ENCODE measurements around the gene SPANXN4.

SPANXN4 gene

GRCh38 chrX:142999199-142999701 is 26.5 kb upstream of the SPANXN4 start:
- H3K27ac ChIP-seq = no peak overlapping the region

GRCh38 chrX:143002206-143002605 is 23.5 kb upstream of the SPANXN4 start:
- TF ChIP-seq CTCF (conservative IDR thresholded peaks at IDR 0.05) (no peak), ZFX (IDR thresholded peaks at IDR 0.05) (no peak)
- no peak overlapping the region for H3K27ac ChIP-seq

More at GRCh38 chrX:142999199-142999701, 26.5 kb upstream of the SPANXN4 start:
- TF ChIP-seq CTCF (conservative IDR thresholded peaks at IDR 0.05) = no peak
- TF ChIP-seq ZFX (IDR thresholded peaks at IDR 0.05) = no peak

GRCh38 chrX:143017272-143017671 is 8.5 kb upstream of the SPANXN4 start:
- no peak for TF ChIP-seq ZFX (IDR thresholded peaks at IDR 0.05)
- TF ChIP-seq CTCF (conservative IDR thresholded peaks at IDR 0.05) = no peak
- H3K27ac ChIP-seq = no peak overlapping the region

- TF ChIP-seq ZFX (IDR thresholded peaks at IDR 0.05) (no peak), CTCF (conservative IDR thresholded peaks at IDR 0.05) (no peak; the same call in 1 of the 2 replicates)
- H3K27ac ChIP-seq = no peak overlapping the region
These were observed 1.5 kb downstream of the SPANXN4 start for GRCh38 chrX:143027275-143027674.

GRCh38 chrX:143047511-143047910 is 21.8 kb downstream of the SPANXN4 start:
- no peak overlapping the region for H3K27ac ChIP-seq
- no peak for TF ChIP-seq CTCF (conservative IDR thresholded peaks at IDR 0.05)
- no peak for TF ChIP-seq ZFX (IDR thresholded peaks at IDR 0.05)

- no peak overlapping the region for H3K27ac ChIP-seq
- TF ChIP-seq CTCF (conservative IDR thresholded peaks at IDR 0.05) = no peak
- TF ChIP-seq ZFX (IDR thresholded peaks at IDR 0.05) = no peak
These were observed 32.4 kb downstream of the SPANXN4 start for GRCh38 chrX:143058120-143058519.

- no peak for TF ChIP-seq ZFX (IDR thresholded peaks at IDR 0.05)
- TF ChIP-seq CTCF (conservative IDR thresholded peaks at IDR 0.05) = no peak
- H3K27ac ChIP-seq = no peak overlapping the region
These were observed 55.5 kb downstream of the SPANXN4 start for GRCh38 chrX:143081231-143081630.
